ENCODE measurements around the gene CRABP2.

The CRABP2 gene

GRCh38 chr1:156700736-156701531 lies 4.4 kb downstream of the CRABP2 start:
- peaks cover 12% of the 10 kb centered on the region for H3K4me1 ChIP-seq (ENCODE audit: insufficient read depth, low read length)
- H3K79me2 ChIP-seq (ENCODE audit: insufficient read depth, low read length), result no peaks in the 10 kb centered on the region
- peaks cover 3% of the 10 kb centered on the region; the same call in 1 of the 2 replicates for H4K20me1 ChIP-seq (ENCODE audit: insufficient read depth, low read length)
- H2AFZ ChIP-seq (ENCODE audit: low read depth, low read length), result no peak overlapping the region
- H3K27ac ChIP-seq (ENCODE audit: low read length), result no peak overlapping the region
- ATAC-seq (ENCODE audit: insufficient read depth, low read depth), result 0 out of 3 replicates have a peak, but pooled peaks have one; percentile 35
- no peak for DNase-seq
- TF ChIP-seq, protein P1, sequence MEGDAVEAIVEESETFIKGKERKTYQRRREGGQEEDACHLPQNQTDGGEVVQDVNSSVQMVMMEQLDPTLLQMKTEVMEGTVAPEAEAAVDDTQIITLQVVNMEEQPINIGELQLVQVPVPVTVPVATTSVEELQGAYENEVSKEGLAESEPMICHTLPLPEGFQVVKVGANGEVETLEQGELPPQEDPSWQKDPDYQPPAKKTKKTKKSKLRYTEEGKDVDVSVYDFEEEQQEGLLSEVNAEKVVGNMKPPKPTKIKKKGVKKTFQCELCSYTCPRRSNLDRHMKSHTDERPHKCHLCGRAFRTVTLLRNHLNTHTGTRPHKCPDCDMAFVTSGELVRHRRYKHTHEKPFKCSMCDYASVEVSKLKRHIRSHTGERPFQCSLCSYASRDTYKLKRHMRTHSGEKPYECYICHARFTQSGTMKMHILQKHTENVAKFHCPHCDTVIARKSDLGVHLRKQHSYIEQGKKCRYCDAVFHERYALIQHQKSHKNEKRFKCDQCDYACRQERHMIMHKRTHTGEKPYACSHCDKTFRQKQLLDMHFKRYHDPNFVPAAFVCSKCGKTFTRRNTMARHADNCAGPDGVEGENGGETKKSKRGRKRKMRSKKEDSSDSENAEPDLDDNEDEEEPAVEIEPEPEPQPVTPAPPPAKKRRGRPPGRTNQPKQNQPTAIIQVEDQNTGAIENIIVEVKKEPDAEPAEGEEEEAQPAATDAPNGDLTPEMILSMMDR (IDR thresholded peaks at IDR 0.05; ENCODE audit: borderline replicate concordance, extremely low read depth, low read length, poor library complexity, severe bottlenecking), result no peak
- no peak for TF ChIP-seq EZH2 (IDR thresholded peaks at IDR 0.05; ENCODE audit: borderline replicate concordance, low read depth, low read length, severe bottlenecking)
- H3K27me3 ChIP-seq (ENCODE audit: insufficient read depth, low read length, poor library complexity), result peaks cover 10% of the 10 kb centered on the region
- H3K4me2 ChIP-seq (ENCODE audit: insufficient read depth, low read length), result no peak overlapping the region
- H3K9ac ChIP-seq (ENCODE audit: low read depth, low read length), result no peak overlapping the region
- H3K9me3 ChIP-seq (ENCODE audit: insufficient read depth, low read length, severe bottlenecking), result no peaks in the 10 kb centered on the region
- H3K4me3 ChIP-seq (ENCODE audit: low read depth in 1 of 2, low read length in 2 of 2), result no peak overlapping the region
- H3K36me3 ChIP-seq (ENCODE audit: insufficient read depth, low read length), result no peaks in the 10 kb centered on the region

GRCh38 chr1:156698995-156699394 lies 6.4 kb downstream of the CRABP2 start:
- Histone ChIP-seq H3K4me3 (ENCODE audit: low read depth in 1 of 2, low read length in 2 of 2) (no peak overlapping the region), H3K4me2 (ENCODE audit: insufficient read depth, low read length) (no peak overlapping the region), H3K9me3 (ENCODE audit: insufficient read depth, low read length, severe bottlenecking) (no peaks in the 10 kb centered on the region), H3K27ac (ENCODE audit: low read length) (no peak overlapping the region), H3K79me2 (ENCODE audit: insufficient read depth, low read length) (no peaks in the 10 kb centered on the region), H2AFZ (ENCODE audit: low read depth, low read length) (no peak overlapping the region), H4K20me1 (ENCODE audit: insufficient read depth, low read length) (no peaks in the 10 kb centered on the region; the same call in 1 of the 2 replicates), H3K27me3 (ENCODE audit: insufficient read depth, low read length, poor library complexity) (peaks cover 9% of the 10 kb centered on the region), H3K36me3 (ENCODE audit: insufficient read depth, low read length) (no peaks in the 10 kb centered on the region), H3K4me1 (ENCODE audit: insufficient read depth, low read length) (no peaks in the 10 kb centered on the region), H3K9ac (ENCODE audit: low read depth, low read length) (no peak overlapping the region)
- no peak for DNase-seq
- no peak for ATAC-seq (ENCODE audit: insufficient read depth, low read depth)
- TF ChIP-seq, protein P1 (IDR thresholded peaks at IDR 0.05; ENCODE audit: borderline replicate concordance, extremely low read depth, low read length, poor library complexity, severe bottlenecking), result no peak
- TF ChIP-seq EZH2 (IDR thresholded peaks at IDR 0.05; ENCODE audit: borderline replicate concordance, low read depth, low read length, severe bottlenecking), result no peak

DNA sequence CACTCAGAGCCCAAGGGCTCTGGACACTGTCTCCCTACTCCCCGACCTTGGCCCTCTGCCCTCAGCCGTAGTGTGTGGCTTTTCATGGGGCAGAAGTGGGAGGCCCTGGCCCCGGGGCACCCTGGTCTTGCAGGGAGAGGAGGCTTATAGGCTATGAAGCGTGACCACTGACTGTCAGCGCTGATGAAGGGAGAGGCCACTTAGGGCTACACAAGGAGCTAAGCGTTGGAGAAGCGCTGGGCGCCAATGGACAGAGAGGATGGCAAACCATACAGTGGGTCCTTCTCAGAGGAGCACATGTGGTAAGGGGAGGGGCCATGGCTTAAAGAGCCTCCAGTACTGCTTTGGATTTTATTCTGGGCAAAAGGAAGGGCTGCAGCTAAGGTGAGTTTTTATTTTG lies 7.9 kb downstream of the CRABP2 start:
- peaks cover 3% of the 10 kb centered on the region; the same call in 1 of the 2 replicates for H4K20me1 ChIP-seq (ENCODE audit: insufficient read depth, low read length)
- H2AFZ ChIP-seq (ENCODE audit: low read depth, low read length), result no peak overlapping the region
- no peak overlapping the region for H3K4me2 ChIP-seq (ENCODE audit: insufficient read depth, low read length)
- no peaks in the 10 kb centered on the region for H3K9me3 ChIP-seq (ENCODE audit: insufficient read depth, low read length, severe bottlenecking)
- TF ChIP-seq EZH2 (IDR thresholded peaks at IDR 0.05; ENCODE audit: borderline replicate concordance, low read depth, low read length, severe bottlenecking), result no peak
- TF ChIP-seq, protein P1 (IDR thresholded peaks at IDR 0.05; ENCODE audit: borderline replicate concordance, extremely low read depth, low read length, poor library complexity, severe bottlenecking), result no peak
- no peak for ATAC-seq (ENCODE audit: insufficient read depth, low read depth)
- H3K9ac ChIP-seq (ENCODE audit: low read depth, low read length), result no peak overlapping the region
- H3K79me2 ChIP-seq (ENCODE audit: insufficient read depth, low read length), result no peaks in the 10 kb centered on the region
- H3K4me1 ChIP-seq (ENCODE audit: insufficient read depth, low read length), result peaks cover 5% of the 10 kb centered on the region
- no peak for DNase-seq
- H3K27me3 ChIP-seq (ENCODE audit: insufficient read depth, low read length, poor library complexity), result peaks cover 24% of the 10 kb centered on the region
- H3K36me3 ChIP-seq (ENCODE audit: insufficient read depth, low read length), result no peaks in the 10 kb centered on the region
- H3K27ac ChIP-seq (ENCODE audit: low read length), result no peak overlapping the region
- no peak overlapping the region for H3K4me3 ChIP-seq (ENCODE audit: low read depth in 1 of 2, low read length in 2 of 2)
